H1 (cell line): ENCODE measurements around the gene INHBB. TPM values are rescaled to one million over a fixed set of nuclear protein-coding genes. Genes with fewer than 3 reads are reported as not detected.

Source experiments
- CTCF ChIA-PET: fragments of 300-600 bp; sonication (Branson Sonifier 250); formaldehyde crosslinking; loops from one replicate; lab custom pipeline; 2021; ENCODE audit not compliant: partially characterized antibody; lab: Charles Lee
- POLR2A ChIA-PET: fragments of 300-600 bp; sonication (Branson Sonifier 250); formaldehyde crosslinking; loops from one replicate; lab custom pipeline; 2021; ENCODE audit warnings: inconsistent platforms; ENCODE audit not compliant: partially characterized antibody; lab: Charles Lee
- DNase-seq, 2 experiments: peaks; one replicate each; pipeline versions ENCODE4 v3.0.0 to v3.0.0-alpha.2; 2010 to 2022; ENCODE audit warnings: low spot score in 2 of 2, low read depth in 1 of 2, mixed read lengths in 1 of 2
- FAIRE-seq: peaks from 2 replicates; lab custom pipeline; 2011; peaks lifted over from hg19 to GRCh38; lab: Jason Lieb, UNC
- H2AFZ ChIP-seq: 2 replicates; pipeline ENCODE4 v1.8.1; 2012; ENCODE audit warnings: low read length, inconsistent platforms
- H2AK5ac ChIP-seq: 2 replicates; pipeline ENCODE4 v1.6.1; 2013; ENCODE audit warnings: low read depth, low read length
- H2BK120ac ChIP-seq: replicated peaks from 2 replicates; pipeline ENCODE3; 2013; ENCODE audit warnings: low read depth, low read length, inconsistent platforms
- H2BK12ac ChIP-seq: 2 replicates; pipeline ENCODE4 v1.6.1; 2013; ENCODE audit warnings: low read depth, low read length
- H2BK15ac ChIP-seq: 2 replicates; pipeline ENCODE4 v1.6.1; 2013; ENCODE audit warnings: low read length
- H2BK20ac ChIP-seq: 2 replicates; pipeline ENCODE4 v1.6.1; 2013; ENCODE audit warnings: low read length
- H2BK5ac ChIP-seq: 2 replicates; pipeline ENCODE4 v1.6.1; 2013; ENCODE audit warnings: low read depth, low read length
- H3K14ac ChIP-seq: 2 replicates; pipeline ENCODE4 v1.6.1; 2013; ENCODE audit warnings: inconsistent platforms; ENCODE audit not compliant: insufficient read length
- H3K18ac ChIP-seq: 2 replicates; pipeline ENCODE4 v1.6.1; 2013; ENCODE audit warnings: low read length; ENCODE audit errors: extremely low read depth
- H3K23ac ChIP-seq: 2 replicates; pipeline ENCODE4 v1.6.1; 2013; ENCODE audit warnings: inconsistent platforms; ENCODE audit not compliant: insufficient read length
- H3K23me2 ChIP-seq: 2 replicates; pipeline ENCODE4 v1.6.1; 2013; ENCODE audit warnings: low read depth, low read length
- H3K27ac ChIP-seq: 2 replicates; pipeline ENCODE4 v1.6.1; 2011; ENCODE audit warnings: low read depth, low read length, inconsistent platforms
- H3K27me3 ChIP-seq, 4 experiments: replicated peaks in 1 of 4; 1 replicate in 1 of 4; 2 replicates in 3 of 4; pipeline versions ENCODE4 v1.6.1 to v1.8.1; 2011 to 2013; ENCODE audit warnings: low read length in 3 of 4, mild to moderate bottlenecking in 3 of 4, inconsistent platforms in 2 of 4, mixed read lengths in 2 of 4, moderate library complexity in 1 of 4; ENCODE audit not compliant: control insufficient read depth in 3 of 4, insufficient read depth in 3 of 4; ENCODE audit errors: extremely low read depth in 1 of 4
- H3K36me3 ChIP-seq, 4 experiments: 2 replicates each; pipeline versions ENCODE4 v1.6.1 to v1.8.1; 2011 to 2013; ENCODE audit warnings: mild to moderate bottlenecking in 4 of 4, low read length in 3 of 4, moderate library complexity in 2 of 4, control low read depth in 1 of 4, inconsistent platforms in 1 of 4; ENCODE audit not compliant: insufficient read depth in 4 of 4, control insufficient read depth in 2 of 4
- H3K4ac ChIP-seq: replicated peaks from 2 replicates; pipeline ENCODE3; 2013; ENCODE audit warnings: low read length, low read depth, mixed read lengths, inconsistent platforms; ENCODE audit not compliant: insufficient read length
- H3K4me1 ChIP-seq, 4 experiments: replicated peaks in 1 of 4; 1 replicate in 1 of 4; 2 replicates in 3 of 4; pipeline versions ENCODE4 v1.6.1 to v1.8.1; 2011 to 2013; ENCODE audit warnings: low read length in 3 of 4, inconsistent platforms in 2 of 4, mixed read lengths in 1 of 4; ENCODE audit not compliant: insufficient read depth in 4 of 4, control insufficient read depth in 3 of 4
- H3K4me2 ChIP-seq, 2 experiments: 2 replicates each; pipeline versions ENCODE4 v1.6.1 to v1.8.1; 2011 to 2013; ENCODE audit warnings: low read depth in 2 of 2, low read length in 2 of 2, control low read depth in 1 of 2, inconsistent platforms in 1 of 2, mild to moderate bottlenecking in 1 of 2; ENCODE audit not compliant: insufficient read depth in 1 of 2
- H3K4me3 ChIP-seq, 4 experiments: fragments of 200-600, 300-600 bp in 1 of 4; sonication (generic), shearing (Covaris generic), sonication (Bioruptor Twin) in 1 of 4; 2 replicates each; pipeline versions ENCODE4 v1.5.1 to v1.8.1; 2011 to 2016; ENCODE audit warnings: low read length in 4 of 4, low read depth in 3 of 4, control low read depth in 2 of 4, inconsistent platforms in 2 of 4, mild to moderate bottlenecking in 2 of 4, mixed read lengths in 1 of 4, moderate library complexity in 1 of 4; ENCODE audit not compliant: insufficient read depth in 2 of 4; ENCODE audit errors: extremely low read depth in 1 of 4
- H3K56ac ChIP-seq: replicated peaks from 2 replicates; pipeline ENCODE3; 2013; ENCODE audit warnings: low read depth, mild to moderate bottlenecking, mixed read lengths, low read length, inconsistent platforms; ENCODE audit not compliant: insufficient read length
- H3K79me1 ChIP-seq: 2 replicates; pipeline ENCODE4 v1.6.1; 2013; ENCODE audit warnings: low read depth, low read length, control low read depth
- H3K79me2 ChIP-seq, 2 experiments: 2 replicates each; pipeline versions ENCODE4 v1.6.1 to v1.8.1; 2012 to 2013; ENCODE audit warnings: low read length in 2 of 2, mild to moderate bottlenecking in 2 of 2, inconsistent platforms in 1 of 2; ENCODE audit not compliant: insufficient read depth in 2 of 2, control insufficient read depth in 1 of 2
- H3K9ac ChIP-seq, 4 experiments: replicated peaks in 1 of 4; 1 replicate in 1 of 4; 2 replicates in 3 of 4; pipeline versions ENCODE4 v1.6.1 to v1.8.1; 2011 to 2013; ENCODE audit warnings: low read depth in 3 of 4, low read length in 3 of 4, control low read depth in 2 of 4, mild to moderate bottlenecking in 2 of 4, moderate library complexity in 2 of 4, inconsistent platforms in 1 of 4; ENCODE audit errors: extremely low read depth in 1 of 4
- H3K9me3 ChIP-seq, 2 experiments: 2 replicates each; pipeline versions ENCODE4 v1.6.1 to v1.8.1; 2012 to 2013; ENCODE audit warnings: mild to moderate bottlenecking in 2 of 2, moderate library complexity in 2 of 2, control low read depth in 1 of 2, inconsistent platforms in 1 of 2, low read depth in 1 of 2, low read length in 1 of 2, mixed read lengths in 1 of 2; ENCODE audit not compliant: insufficient read depth in 2 of 2
- H4K20me1 ChIP-seq, 2 experiments: replicated peaks in 1 of 2; 2 replicates each; pipeline versions ENCODE3 to v1.8.1; 2011 to 2013; ENCODE audit warnings: inconsistent platforms in 2 of 2, low read length in 2 of 2, mild to moderate bottlenecking in 1 of 2; ENCODE audit not compliant: insufficient read depth in 2 of 2, control insufficient read depth in 1 of 2
- H4K5ac ChIP-seq: 2 replicates; pipeline ENCODE4 v1.6.1; 2013; ENCODE audit warnings: low read length, low read depth, mixed read lengths, inconsistent platforms; ENCODE audit not compliant: insufficient read length
- H4K8ac ChIP-seq: 2 replicates; pipeline ENCODE4 v1.8.0; 2013; ENCODE audit warnings: mild to moderate bottlenecking, moderate library complexity, low read length, inconsistent platforms; ENCODE audit not compliant: insufficient read depth; ENCODE audit errors: extremely low read depth
- H4K91ac ChIP-seq: replicated peaks from 2 replicates; pipeline ENCODE3; 2013; ENCODE audit warnings: low read length, mixed read lengths, inconsistent platforms; ENCODE audit not compliant: insufficient read length
- SP2 ChIP-seq: IDR thresholded peaks from 2 replicates; pipeline ENCODE4 v1.6.1; 2012; ENCODE audit warnings: mild to moderate bottlenecking, low read length, inconsistent platforms
- WGBS, 2 experiments: shearing (Covaris generic) in 1 of 2; methylation state at CpG; one replicate each; pipeline versions ENCODE4 v1.1.6 to v1.1.7; 2013 to 2015; ENCODE audit warnings: low lambda C conversion rate in 2 of 2, mixed read lengths in 2 of 2, inconsistent platforms in 1 of 2, low coverage in 1 of 2, missing lambda C conversion rate in 1 of 2; ENCODE audit not compliant: insufficient replicate concordance in 2 of 2, insufficient coverage in 1 of 2, insufficient read length in 1 of 2; ENCODE audit errors: extremely low coverage in 1 of 2, missing lambda C conversion rate in 1 of 2; 5-methylcytosine and 5-hydroxymethylcytosine counted together
- polyA plus RNA-seq, 7 experiments: library from polyadenylated mRNA; depleted of rRNA in 3 of 7; stranded (reverse) in 5 of 7; unstranded in 2 of 7; fragments of >200 nt in 5 of 7; fragments of 200-250 nt in 2 of 7; gene quantifications; 1 replicate in 5 of 7; 2 replicates in 1 of 7; 4 replicates in 1 of 7; pipeline versions ENCODE4 v1.2.1 to v1.2.3, GENCODE V29; 2011 to 2013; ENCODE audit warnings: missing spikeins in 2 of 7, mixed read lengths in 2 of 7
- total RNA-seq: library from RNA; stranded (reverse); fragmentation: NEBNext Ultra II Directional; extraction: Animal tissue kit (Norgen Biotek cat#: 25700); gene quantifications from 2 replicates; pipeline ENCODE4 v1.2.1, GENCODE V29; 2021

Gene INHBB
- total and polyA plus RNA-seq, 2 of the 8 experiments (the other 6 are each of a cell fraction or from before 2014, with no cell fraction given): 0.30 to 0.32 TPM

- CTCF ChIA-PET: interaction anchor here (1.7 to 2.6 kb wide), 3 partner anchors 11 to 493 kb away, joined by 4 to 6 read pairs (median 4); no protein-coding TSS in a partner anchor
- Histone ChIP-seq H2BK20ac (no peak overlapping the region), H3K18ac (no peak overlapping the region), H3K4me2 (no peak overlapping the region), H3K27ac (no peak overlapping the region), H4K5ac (no peak overlapping the region), H3K36me3 (no peaks in the 10 kb centered on the region), H3K23me2 (0 out of 2 replicates have a peak, but pooled peaks cover under 1% of the 10 kb centered on the region), H2AK5ac (no peak overlapping the region), H3K14ac (no peak overlapping the region), H4K91ac (no peak overlapping the region), H3K4ac (no peak overlapping the region), H4K8ac (no peak overlapping the region), H3K79me2 (no peaks in the 10 kb centered on the region), H3K23ac (no peak overlapping the region), H2BK12ac (no peak overlapping the region), H2AFZ (no peak overlapping the region), H3K27me3 (peaks cover 0 to 3% (median 0%) of the 10 kb centered on the region in 4 experiments; a peak in 4 of 7 replicates), H3K9ac (no peak overlapping the region), H3K56ac (no peak overlapping the region), H2BK5ac (no peak overlapping the region), H2BK15ac (no peak overlapping the region), H3K9me3 (no peaks in the 10 kb centered on the region), H3K79me1 (no peaks in the 10 kb centered on the region), H2BK120ac (no peak overlapping the region), H3K4me1 (peaks cover 0 to 12% (median 0%) of the 10 kb centered on the region in 4 experiments; a peak in 2 of 7 replicates), H4K20me1 (no peaks in the 10 kb centered on the region), H3K4me3 (no peak overlapping the region)
- WGBS, 2 experiments: 82% methylated on average over 12 of the region's 16 CpGs; no CpG with 5 or more reads in 1 of the 2 experiments
- no peak for FAIRE-seq
- POLR2A ChIA-PET: interaction anchor here (0.6 kb wide), 1 partner anchor 9 kb away, joined by 3 read pairs; no protein-coding TSS in a partner anchor
- no peak for DNase-seq
- TF ChIP-seq SP2: no peak
Measured at GRCh38 chr2:120391911-120392665, 46.2 kb downstream of the INHBB start.
